Measurements from ENCODE around the gene SRSF3. TPM values are rescaled to one million over a fixed set of nuclear protein-coding genes. Genes with fewer than 3 reads are reported as not detected.
A peak's percentile ranks its signal among the peaks of the same experiment; 100 is the strongest.

Gene SRSF3
- total and polyA plus RNA-seq, 2 donors (not counting 1 experiment from before 2014, with no cell fraction given), result 316 to 642 TPM

DNA sequence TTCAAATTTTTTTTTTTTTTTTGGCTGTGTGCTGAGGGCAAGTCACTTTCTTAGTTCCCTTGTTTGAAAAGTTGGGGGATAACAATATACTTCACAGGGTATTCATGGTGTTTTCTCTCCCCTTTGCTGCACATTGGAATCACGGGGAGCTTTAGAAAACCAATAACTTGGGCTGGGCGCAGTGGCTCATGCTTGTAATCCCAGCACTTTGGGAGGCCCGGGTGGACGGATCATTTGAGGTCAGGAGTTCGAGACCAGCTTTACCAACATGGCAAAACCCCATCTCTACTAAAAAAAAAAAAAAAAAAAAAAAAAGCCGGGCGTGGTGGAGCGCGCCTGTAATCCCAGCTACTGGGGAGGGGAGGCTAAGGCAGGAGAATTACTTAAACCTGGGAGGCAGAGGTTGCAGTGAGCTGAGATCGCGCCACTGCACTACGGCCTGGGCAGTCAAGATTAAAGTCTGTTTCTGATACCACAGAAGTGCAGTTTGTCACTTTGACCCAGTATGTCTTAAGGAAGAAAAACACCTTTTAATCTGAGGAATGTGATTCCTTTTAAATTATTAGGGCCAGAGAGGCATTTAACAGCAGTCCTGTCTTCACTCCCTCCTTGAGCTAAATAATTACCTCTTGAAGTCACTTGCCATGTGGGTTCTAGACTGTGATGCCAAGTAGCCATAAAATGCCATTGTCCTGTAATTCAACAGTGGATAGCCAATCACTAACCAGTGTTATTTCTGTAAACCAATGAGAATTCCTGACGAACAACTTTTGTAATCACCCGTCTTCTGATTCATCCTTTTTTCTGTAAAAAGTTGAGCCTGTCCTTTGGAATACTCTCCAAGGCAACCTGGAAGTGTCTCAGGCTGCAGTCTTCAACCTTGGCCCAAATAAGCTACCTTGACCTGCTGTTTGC, 16.1 kb downstream of the SRSF3 start:
- Histone ChIP-seq H3K79me2 (ENCODE audit: control insufficient read depth, insufficient read depth, low read length) (peaks cover 48% of the 10 kb centered on the region), H3K4me3 (ENCODE audit: control extremely low read depth in 1 of 5, extremely low read depth in 1 of 5, insufficient read depth in 1 of 5, low read depth in 2 of 5, low read length in 4 of 5) (no peak overlapping the region), H3K36me3 (replicated peaks in 1 of 2; ENCODE audit: control extremely low read depth in 1 of 2, control insufficient read depth in 1 of 2, extremely low read depth in 1 of 2, insufficient read depth in 2 of 2, low read length in 1 of 2) (peaks cover 15 to 70% of the 10 kb centered on the region in 2 experiments), H3K4me1 (ENCODE audit: control insufficient read depth in 2 of 2, insufficient read depth in 2 of 2, low read length in 2 of 2) (peaks cover 10 to 14% of the 10 kb centered on the region in 2 donors), H3K9ac (ENCODE audit: low read length) (no peak overlapping the region), H3K27ac (ENCODE audit: low read length in 2 of 2) (peak overlapping the region; percentile 2 to 56), H2AFZ (ENCODE audit: insufficient read depth, low read depth, low read length, poor library complexity, severe bottlenecking) (no peak overlapping the region), H3K9me3 (ENCODE audit: control extremely low read depth in 1 of 3, control insufficient read depth in 2 of 3, insufficient read depth in 1 of 3, low read length in 2 of 3) (no peaks in the 10 kb centered on the region), H3K27me3 (replicated peaks in 1 of 4; ENCODE audit: control extremely low read depth in 1 of 4, control insufficient read depth in 3 of 4, insufficient read depth in 4 of 4, low read length in 3 of 4) (no peaks in the 10 kb centered on the region), H3K4me2 (replicated peaks; ENCODE audit: low read depth, low read length, poor library complexity, severe bottlenecking) (no peak overlapping the region), H4K20me1 (ENCODE audit: control insufficient read depth, insufficient read depth, low read length, poor library complexity, severe bottlenecking) (peaks cover 45% of the 10 kb centered on the region)
- H3K27me3 Mint-ChIP-seq, result no peaks in the 10 kb centered on the region
- 100% methylated on average over 3 of the region's 14 CpGs for WGBS (ENCODE audit: insufficient coverage)
- H3K4me1 Mint-ChIP-seq, result peaks cover 39% of the 10 kb centered on the region
- no peak for TF ChIP-seq EZH2 (IDR thresholded peaks at IDR 0.05; ENCODE audit: borderline replicate concordance, insufficient read depth, low read depth, low read length, poor library complexity, severe bottlenecking)
- TF ChIP-seq, protein P1, sequence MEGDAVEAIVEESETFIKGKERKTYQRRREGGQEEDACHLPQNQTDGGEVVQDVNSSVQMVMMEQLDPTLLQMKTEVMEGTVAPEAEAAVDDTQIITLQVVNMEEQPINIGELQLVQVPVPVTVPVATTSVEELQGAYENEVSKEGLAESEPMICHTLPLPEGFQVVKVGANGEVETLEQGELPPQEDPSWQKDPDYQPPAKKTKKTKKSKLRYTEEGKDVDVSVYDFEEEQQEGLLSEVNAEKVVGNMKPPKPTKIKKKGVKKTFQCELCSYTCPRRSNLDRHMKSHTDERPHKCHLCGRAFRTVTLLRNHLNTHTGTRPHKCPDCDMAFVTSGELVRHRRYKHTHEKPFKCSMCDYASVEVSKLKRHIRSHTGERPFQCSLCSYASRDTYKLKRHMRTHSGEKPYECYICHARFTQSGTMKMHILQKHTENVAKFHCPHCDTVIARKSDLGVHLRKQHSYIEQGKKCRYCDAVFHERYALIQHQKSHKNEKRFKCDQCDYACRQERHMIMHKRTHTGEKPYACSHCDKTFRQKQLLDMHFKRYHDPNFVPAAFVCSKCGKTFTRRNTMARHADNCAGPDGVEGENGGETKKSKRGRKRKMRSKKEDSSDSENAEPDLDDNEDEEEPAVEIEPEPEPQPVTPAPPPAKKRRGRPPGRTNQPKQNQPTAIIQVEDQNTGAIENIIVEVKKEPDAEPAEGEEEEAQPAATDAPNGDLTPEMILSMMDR (IDR thresholded peaks at IDR 0.05), result no peak
- no peak for ATAC-seq (ENCODE audit: low read depth)
- POLR2A ChIA-PET, result interaction anchor here (0.6 to 0.7 kb wide), 4 partner anchors 68 to 1241 kb away, joined by 3 to 4 read pairs (median 4); no protein-coding TSS in a partner anchor
- intact Hi-C loops (cut with micrococcal nuclease), result loop anchor here (10.0 kb wide), 1 partner anchor 605 kb away; no protein-coding TSS in a partner anchor
- no peaks in the 10 kb centered on the region for H3K9me3 Mint-ChIP-seq (ENCODE audit: insufficient read depth)
- DNase-seq, result peak; percentile 17
- CTCF ChIA-PET, result interaction anchor here (0.6 to 9.1 kb wide), 6 partner anchors 10 to 191 kb away, joined by 3 to 215 read pairs (median 6); no protein-coding TSS in a partner anchor
- no peak overlapping the region for H3K4me3 Mint-ChIP-seq
- H3K27ac Mint-ChIP-seq, result peak overlapping the region; percentile 82

Data from B cell (primary cell).